ENCODE data around the gene UNC45B. TPM values are rescaled to one million over a fixed set of nuclear protein-coding genes. Genes with fewer than 3 reads are reported as not detected.

Gene UNC45B
- total and polyA plus RNA-seq, 2 of the 13 experiments (the other 11 are each of a cell fraction or from before 2014, with no cell fraction given), result 0.01 TPM; not detected in 1

GRCh38 chr17:35236821-35237220 is 89.2 kb downstream of the UNC45B start:
- DNase-seq (ENCODE audit: low spot score) (no peak), FAIRE-seq (no peak), ATAC-seq (no peak)
- CTCF ChIA-PET (ENCODE audit: low intra/inter-chr PET ratio, low total read pairs), result no interaction called here
- no peak overlapping the region for H3K9ac ChIP-seq (ENCODE audit: insufficient read depth, low read depth, low read length)
- no peaks in the 10 kb centered on the region for H3K36me3 ChIP-seq (replicated peaks in 1 of 2; ENCODE audit: control insufficient read depth in 1 of 2, insufficient read depth in 2 of 2, low read length in 2 of 2)
- no peaks in the 10 kb centered on the region for H3K4me1 ChIP-seq (ENCODE audit: insufficient read depth, low read length)
- H3K9me3 ChIP-seq (ENCODE audit: low read length), result no peaks in the 10 kb centered on the region
- no peaks in the 10 kb centered on the region for H3K79me2 ChIP-seq (ENCODE audit: insufficient read depth, low read length)
- peaks cover 0 to 5% of the 10 kb centered on the region in 2 experiments; a peak in 2 of 5 replicates for H3K27me3 ChIP-seq (ENCODE audit: control insufficient read depth in 1 of 2, insufficient read depth in 2 of 2, low read length in 2 of 2)
- in situ Hi-C loops (cut with HindIII; ENCODE audit: extremely low pct_ligation_motif_present, low pct_unique_long_range_greater_than_20kb), result no loop called here
- POLR2A ChIA-PET, result no interaction called here
- WGBS (ENCODE audit: low lambda C conversion rate), result under 1% methylated on average over 5 of the region's 5 CpGs
- H3K4me2 ChIP-seq (ENCODE audit: low read depth, low read length), result no peak overlapping the region
- intact Hi-C loops (cut with micrococcal nuclease; ENCODE audit: unreplicated experiment), result no loop called here
- TF ChIP-seq ZNF768 (CRISPR knock-in tag; IDR thresholded peaks at IDR 0.05) (no peak), PHB2 (IDR thresholded peaks at IDR 0.05; ENCODE audit: partially characterized antibody) (no peak), ZNF296 (CRISPR knock-in tag; conservative IDR thresholded peaks at IDR 0.05) (no peak)
- no peak overlapping the region for H3K27ac ChIP-seq (ENCODE audit: extremely low read length, insufficient read depth, low read length)
- no peak overlapping the region for H3K4me3 ChIP-seq (replicated peaks in 1 of 3; ENCODE audit: insufficient read depth in 1 of 3, low read depth in 2 of 3, low read length in 3 of 3)
- H2AFZ ChIP-seq (ENCODE audit: low read length), result no peak overlapping the region
- no TSS peak for BruUV-seq (replicated peaks)
- H4K20me1 ChIP-seq (ENCODE audit: insufficient read depth, low read length), result no peaks in the 10 kb centered on the region

- TF ChIP-seq PHB2 (IDR thresholded peaks at IDR 0.05; ENCODE audit: partially characterized antibody) (no peak), KLF11 (CRISPR knock-in tag; IDR thresholded peaks at IDR 0.05) (no peak)
- Histone ChIP-seq H3K9me3 (ENCODE audit: low read length) (no peaks in the 10 kb centered on the region), H2AFZ (ENCODE audit: low read length) (no peak overlapping the region), H3K79me2 (ENCODE audit: insufficient read depth, low read length) (no peaks in the 10 kb centered on the region), H3K27me3 (ENCODE audit: control insufficient read depth in 1 of 2, insufficient read depth in 2 of 2, low read length in 2 of 2) (peaks cover 0 to 12% of the 10 kb centered on the region in 2 experiments; a peak in 2 of 5 replicates), H3K27ac (ENCODE audit: extremely low read length, insufficient read depth, low read length) (no peak overlapping the region), H3K4me3 (replicated peaks in 1 of 3; ENCODE audit: insufficient read depth in 1 of 3, low read depth in 2 of 3, low read length in 3 of 3) (no peak overlapping the region), H3K4me2 (ENCODE audit: low read depth, low read length) (no peak overlapping the region), H3K4me1 (ENCODE audit: insufficient read depth, low read length) (peaks cover 7% of the 10 kb centered on the region), H3K9ac (ENCODE audit: insufficient read depth, low read depth, low read length) (no peak overlapping the region), H4K20me1 (ENCODE audit: insufficient read depth, low read length) (no peaks in the 10 kb centered on the region), H3K36me3 (replicated peaks in 1 of 2; ENCODE audit: control insufficient read depth in 1 of 2, insufficient read depth in 2 of 2, low read length in 2 of 2) (no peaks in the 10 kb centered on the region)
- intact Hi-C loops (cut with micrococcal nuclease; ENCODE audit: unreplicated experiment), result no loop called here
- no peak for ATAC-seq
- no peak for DNase-seq (ENCODE audit: low spot score)
- 2% methylated on average over 2 of the region's 2 CpGs for WGBS (ENCODE audit: low lambda C conversion rate)
- BruUV-seq (replicated peaks), result no TSS peak
- POLR2A ChIA-PET, result no interaction called here
- in situ Hi-C loops (cut with HindIII; ENCODE audit: extremely low pct_ligation_motif_present, low pct_unique_long_range_greater_than_20kb), result no loop called here
- no peak for FAIRE-seq
- CTCF ChIA-PET (ENCODE audit: low intra/inter-chr PET ratio, low total read pairs), result no interaction called here
Observed at GRCh38 chr17:35238821-35239220, 91.2 kb downstream of the UNC45B start.

Other genes with a start within 250 kb of the UNC45B start
- gene CCT6B, start 186.4 kb upstream of the UNC45B start, total RNA-seq (2016; rRNA removed; fragmentation: Illumina TruSeq; extraction: Trizol), result 1.1 and 1.4 TPM in 2 replicates
- 0.41 and 0.46 TPM in 2 replicates for gene CCT6B, start 186.4 kb upstream of the UNC45B start, polyA plus RNA-seq (2011; rRNA removed)
- 18.9 and 19.0 TPM in 2 replicates for gene ZNF830, start 186.3 kb upstream of the UNC45B start, total RNA-seq (2016; rRNA removed; fragmentation: Illumina TruSeq; extraction: Trizol)
- 4.7 and 6.1 TPM in 2 replicates for gene ZNF830, start 186.3 kb upstream of the UNC45B start, polyA plus RNA-seq (2011; rRNA removed)
- 34.5 and 36.2 TPM in 2 replicates for gene LIG3, start 167.3 kb upstream of the UNC45B start, total RNA-seq (2016; rRNA removed; fragmentation: Illumina TruSeq; extraction: Trizol)
- 23.7 and 34.4 TPM in 2 replicates for gene LIG3, start 167.3 kb upstream of the UNC45B start, polyA plus RNA-seq (2011; rRNA removed)
- gene RFFL, start 84.1 kb upstream of the UNC45B start, total RNA-seq (2016; rRNA removed; fragmentation: Illumina TruSeq; extraction: Trizol), result 24.3 and 36.7 TPM in 2 replicates
- gene RFFL, start 84.1 kb upstream of the UNC45B start, polyA plus RNA-seq (2011; rRNA removed), result 45.0 and 48.6 TPM in 2 replicates
- gene RAD51D, start 28.0 kb upstream of the UNC45B start, total RNA-seq (2016; rRNA removed; fragmentation: Illumina TruSeq; extraction: Trizol), result 12.9 and 13.1 TPM in 2 replicates
- 6.4 and 6.7 TPM in 2 replicates for gene RAD51D, start 28.0 kb upstream of the UNC45B start, polyA plus RNA-seq (2011; rRNA removed)
- not detected in 2 replicates for gene FNDC8, start 26.2 kb upstream of the UNC45B start, total RNA-seq (2016; rRNA removed; fragmentation: Illumina TruSeq; extraction: Trizol)
- not detected in 2 replicates for gene FNDC8, start 26.2 kb upstream of the UNC45B start, polyA plus RNA-seq (2011; rRNA removed)
- 34.5 and 35.5 TPM in 2 replicates for gene NLE1, start 5.5 kb upstream of the UNC45B start, total RNA-seq (2016; rRNA removed; fragmentation: Illumina TruSeq; extraction: Trizol)
- gene NLE1, start 5.5 kb upstream of the UNC45B start, polyA plus RNA-seq (2011; rRNA removed), result 20.3 and 21.4 TPM in 2 replicates
- not detected in 2 replicates for gene SLC35G3, start 46.6 kb downstream of the UNC45B start, total RNA-seq (2016; rRNA removed; fragmentation: Illumina TruSeq; extraction: Trizol)
- not detected in 2 replicates for gene SLC35G3, start 46.6 kb downstream of the UNC45B start, polyA plus RNA-seq (2011; rRNA removed)
- 0.35 and 0.70 TPM in 2 replicates for gene SLFN5, start 95.3 kb downstream of the UNC45B start, total RNA-seq (2016; rRNA removed; fragmentation: Illumina TruSeq; extraction: Trizol)
- 0.22 and 0.25 TPM in 2 replicates for gene SLFN5, start 95.3 kb downstream of the UNC45B start, polyA plus RNA-seq (2011; rRNA removed)
- gene SLFN11, start 225.8 kb downstream of the UNC45B start, total RNA-seq (2016; rRNA removed; fragmentation: Illumina TruSeq; extraction: Trizol), result not detected in 2 replicates
- gene SLFN11, start 225.8 kb downstream of the UNC45B start, polyA plus RNA-seq (2011; rRNA removed), result not detected in 2 replicates